Erythroblast (primary cell): Measurements from ENCODE around the gene PDGFRB.

Source experiments
- DNase-seq, 2 experiments: peaks; one replicate each; lab custom pipeline; 2025; lab: John Stamatoyannopoulos, UW
- GATA1 ChIP-seq: IDR thresholded peaks from 2 replicates; pipeline ENCODE4 v1.6.1; 2011; ENCODE audit warnings: low read depth, mild to moderate bottlenecking, control low read depth, low read length, moderate library complexity
- POLR2A ChIP-seq: IDR thresholded peaks from 2 replicates; pipeline ENCODE4 v1.6.1; 2011; ENCODE audit warnings: mild to moderate bottlenecking, low read length

Gene PDGFRB

DNA sequence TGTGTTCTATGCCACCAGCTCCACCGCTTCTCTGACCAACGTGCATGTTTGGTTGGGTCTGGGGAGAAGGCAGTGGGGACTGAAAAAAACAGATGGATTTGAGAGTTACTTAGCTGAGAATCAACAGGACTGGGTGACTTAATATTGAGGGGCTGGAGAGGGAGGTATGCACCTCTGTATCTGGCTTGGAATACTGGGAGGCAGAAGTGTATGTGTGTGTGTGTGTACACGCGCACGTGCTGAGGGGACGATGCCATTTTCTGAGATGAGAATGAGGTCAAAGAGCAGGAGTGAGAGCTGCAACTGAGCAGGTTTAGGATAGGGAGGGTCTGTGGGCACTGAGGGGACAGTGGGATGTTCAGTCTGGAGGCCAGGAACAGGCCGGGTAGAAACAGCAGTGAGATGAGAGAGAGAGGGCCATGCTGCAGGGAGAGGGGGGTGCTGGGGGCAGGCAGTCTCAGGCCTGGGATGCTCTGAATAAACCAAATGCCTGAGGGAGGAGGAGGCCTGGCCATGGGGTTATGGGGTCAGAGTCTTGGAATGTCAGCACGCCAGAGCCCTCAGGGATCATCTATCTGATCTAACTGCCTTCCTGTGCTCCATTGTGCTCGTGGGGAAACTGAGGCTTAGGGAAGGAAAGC lies 14.0 kb downstream of the PDGFRB start:
- DNase-seq, result no peak
- TF ChIP-seq GATA1 (no peak), POLR2A (no peak)

DNA sequence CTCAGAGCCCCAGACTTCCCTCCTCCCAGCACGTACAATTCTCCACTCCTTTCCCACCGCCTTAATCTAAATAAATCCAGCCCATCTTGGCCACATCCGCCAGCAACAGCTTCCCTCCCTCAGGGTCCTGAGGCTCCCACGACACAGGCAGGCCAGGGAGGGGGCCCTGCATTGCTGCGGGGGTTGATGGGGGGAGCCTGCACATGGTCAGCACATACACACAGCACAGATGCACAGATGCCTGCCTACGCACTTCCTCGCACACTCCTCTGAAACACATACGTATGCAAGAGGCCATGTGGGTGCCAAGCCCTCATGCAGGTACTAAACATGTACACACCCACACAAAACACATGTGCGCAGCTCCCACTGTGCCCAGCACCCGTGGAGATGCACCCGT lies 14.8 kb downstream of the PDGFRB start:
- no peak for DNase-seq
- TF ChIP-seq POLR2A, result no peak
- no peak for TF ChIP-seq GATA1

- TF ChIP-seq POLR2A (no peak), GATA1 (no peak)
- no peak for DNase-seq
Observed at GRCh38 chr5:150139334-150139733, 16.3 kb downstream of the PDGFRB start.

DNA sequence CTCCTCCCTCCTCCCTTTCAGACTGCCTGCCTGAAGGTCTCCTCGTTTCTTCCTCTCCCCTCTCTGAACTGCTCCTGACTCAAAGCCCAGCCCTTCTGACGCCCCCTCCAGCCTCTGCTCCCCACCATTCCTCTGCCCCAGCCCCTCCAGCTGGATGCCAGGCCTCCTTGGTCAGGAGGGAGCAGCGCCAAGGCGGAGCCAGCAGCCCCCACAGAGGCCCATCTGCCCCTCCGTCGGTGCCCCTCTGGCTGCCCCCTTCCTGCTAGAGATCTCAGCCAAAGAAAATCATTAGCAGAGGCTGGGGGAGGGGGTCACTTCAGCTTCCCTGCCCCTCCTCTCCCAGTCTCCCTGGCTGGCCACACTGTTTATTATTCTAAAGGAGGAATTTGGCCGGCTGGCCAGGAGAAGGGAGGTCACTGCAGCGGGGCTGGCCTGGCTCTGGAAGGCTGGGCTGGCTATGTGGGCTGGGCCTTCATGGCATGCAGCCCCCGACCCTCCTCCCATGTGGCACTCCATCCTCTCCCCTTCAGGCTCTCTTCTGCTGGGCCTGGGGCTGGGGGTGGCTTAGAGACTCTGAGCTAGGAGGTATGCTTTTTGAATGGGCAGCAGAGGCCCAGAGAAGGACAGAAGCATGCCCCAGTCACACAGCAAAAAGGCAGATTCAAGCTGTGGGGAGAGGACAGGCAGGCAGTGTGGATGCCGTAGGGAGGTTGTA lies 16.9 kb downstream of the PDGFRB start:
- DNase-seq, result no peak
- TF ChIP-seq GATA1, result no peak
- no peak for TF ChIP-seq POLR2A

GRCh38 chr5:150137997-150138396 lies 17.6 kb downstream of the PDGFRB start:
- TF ChIP-seq POLR2A (no peak), GATA1 (no peak)
- DNase-seq, result no peak

DNA sequence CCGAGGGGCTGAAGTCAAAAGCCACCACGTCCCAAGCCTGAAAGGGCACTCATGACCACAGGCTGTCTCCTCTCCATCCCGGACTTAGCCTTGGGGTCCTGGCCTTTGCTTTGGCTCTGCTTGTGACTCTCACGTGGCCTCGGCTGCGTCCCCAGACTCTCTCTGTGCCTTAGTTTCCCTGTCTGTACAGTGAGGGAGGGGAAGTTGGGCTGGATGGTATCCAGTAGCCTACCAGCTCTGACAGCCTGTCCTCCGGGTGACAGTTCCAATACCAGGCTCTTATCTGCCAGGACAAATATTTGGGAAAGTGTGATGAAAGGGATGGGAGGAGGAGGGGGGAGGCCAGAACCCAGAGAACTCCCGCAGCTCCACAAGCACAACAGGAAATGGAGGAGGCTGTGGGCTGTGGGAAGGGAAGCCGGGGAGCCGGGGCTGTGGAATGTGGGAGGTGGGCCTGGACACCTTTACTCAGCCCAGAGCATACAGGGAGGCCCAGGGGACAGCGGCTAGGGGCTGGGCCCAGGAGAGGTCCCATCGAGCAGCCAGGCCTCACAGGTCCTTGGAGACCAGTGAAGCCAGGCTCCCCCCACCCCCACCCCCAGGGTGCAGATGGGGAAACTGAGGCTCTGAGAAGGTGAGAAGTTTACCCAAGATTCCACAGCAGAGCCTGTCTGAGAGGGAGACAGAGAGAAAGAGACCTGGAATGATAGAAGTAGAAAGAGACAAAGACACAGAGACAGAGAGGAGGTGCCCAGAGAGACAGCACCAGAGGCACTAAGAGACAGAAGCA lies 18.3 kb downstream of the PDGFRB start:
- DNase-seq, result no peak
- TF ChIP-seq POLR2A, result no peak
- no peak for TF ChIP-seq GATA1

- TF ChIP-seq GATA1 (no peak), POLR2A (no peak)
- no peak for DNase-seq
Observed at GRCh38 chr5:150136305-150137167, 19.1 kb downstream of the PDGFRB start.

- no peak for DNase-seq
- no peak for TF ChIP-seq GATA1
- TF ChIP-seq POLR2A, result no peak
Observed at GRCh38 chr5:150135557-150136304, 19.9 kb downstream of the PDGFRB start.

DNA sequence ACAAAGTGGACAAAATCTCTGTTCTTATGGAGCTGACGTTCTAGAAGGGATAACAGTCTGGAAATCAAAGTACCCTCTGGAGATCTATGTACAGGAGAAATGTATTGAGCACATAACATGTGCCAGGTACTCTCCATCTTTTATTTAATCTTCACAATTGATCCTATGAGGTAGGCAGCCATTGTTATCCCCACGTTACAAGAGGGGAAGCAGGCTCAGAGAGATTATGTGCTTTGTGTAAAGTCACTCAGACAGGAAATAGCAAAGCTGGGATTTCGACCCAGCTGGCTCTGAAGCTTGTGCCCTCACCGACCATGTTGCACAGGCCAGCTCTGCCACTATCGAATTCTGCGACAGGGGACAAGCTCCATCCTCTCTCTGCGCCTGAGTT lies 21.5 kb downstream of the PDGFRB start:
- DNase-seq, result no peak
- TF ChIP-seq POLR2A (no peak), GATA1 (no peak)

DNA sequence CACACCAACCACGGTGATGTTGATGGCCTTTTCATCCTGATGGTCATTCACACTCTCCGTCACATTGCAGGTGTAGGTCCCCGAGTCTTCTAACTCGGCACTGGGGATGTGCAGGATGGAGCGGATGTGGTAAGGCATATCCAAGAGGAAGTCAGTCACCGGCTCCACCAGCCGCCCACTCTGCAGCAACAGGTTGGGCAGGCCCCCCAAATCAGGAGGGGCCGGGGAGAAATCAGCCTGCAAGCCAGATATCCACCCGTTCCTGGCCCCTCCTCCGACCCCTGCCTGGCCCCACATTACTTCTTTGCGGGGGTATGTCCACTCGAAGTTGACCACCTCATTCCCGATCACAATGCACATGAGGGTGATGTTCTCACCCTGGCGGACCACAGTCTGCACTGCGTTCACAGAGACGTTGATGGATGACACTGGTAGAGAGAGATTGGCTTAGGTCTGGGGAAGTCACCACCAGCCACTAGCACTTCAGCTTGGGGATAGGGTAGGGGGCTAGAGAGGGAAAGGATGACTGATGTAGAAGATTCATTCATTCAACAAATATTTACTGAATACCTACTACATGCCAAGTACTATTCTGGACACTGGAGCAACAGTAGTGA lies 22.0 kb downstream of the PDGFRB start:
- TF ChIP-seq GATA1 (no peak), POLR2A (no peak)
- no peak for DNase-seq

DNA sequence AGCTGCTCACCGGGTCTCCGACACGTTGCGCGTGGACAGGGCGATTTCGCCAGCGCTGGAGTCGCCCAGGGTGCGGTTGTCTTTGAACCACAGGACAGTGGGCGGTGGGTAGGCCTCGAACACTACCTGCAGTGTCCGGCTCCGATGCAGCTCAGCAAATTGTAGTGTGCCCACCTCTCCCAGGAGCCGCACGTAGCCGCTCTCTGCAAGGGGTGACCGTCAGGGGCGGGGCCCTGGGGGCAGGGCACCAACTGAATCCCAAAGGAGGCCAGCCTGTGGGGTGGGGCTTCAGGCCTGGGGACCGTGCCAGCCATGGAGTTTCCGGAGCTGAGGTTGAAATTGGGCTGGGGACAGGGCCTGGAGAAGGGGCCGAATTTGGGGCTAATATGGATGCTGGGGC lies 22.9 kb downstream of the PDGFRB start:
- DNase-seq, result no peak
- TF ChIP-seq GATA1 (no peak), POLR2A (no peak)

GRCh38 chr5:150131978-150132694 lies 23.5 kb downstream of the PDGFRB start:
- DNase-seq, result no peak
- TF ChIP-seq POLR2A, result no peak
- TF ChIP-seq GATA1, result no peak
